ENCODE data around the gene ZGRF1.
"Not testable (repeated sequence)": the region's sequence is repeated elsewhere in the genome, so short reads cannot be mapped to it uniquely, and the experiment has no call there.

Gene ZGRF1

GRCh38 chr4:112636688-112637551 is at the start of gene ZGRF1, which contains the start of gene LARP7:
Gene ZGRF1, minus strand, starts transcription at chr4:112636909. Its CDS starts 3,733 bp downstream, at chr4:112633176.
Gene LARP7, plus strand, starts transcription at chr4:112637143. Its CDS starts 7,527 bp downstream, at chr4:112644670.
- no peaks in the 10 kb centered on the region for H3K9me3 ChIP-seq
- H3K4me3 ChIP-seq = peak within 1 kb of the TSS; percentile 64
- no peaks in the 10 kb centered on the region for H3K27me3 ChIP-seq (ENCODE audit: low read depth)
- H3K4me1 ChIP-seq = peaks cover 10% of the 10 kb centered on the region
- DNase-seq (ENCODE audit: low spot score in 2 of 2) = peak; percentile 98 to 99
- in situ Hi-C loops (cut with MboI; ENCODE audit: low sequenced_read_pairs) = loop anchor here (5.0 to 10.0 kb wide), 2 partner anchors 130 to 298 kb away; no protein-coding TSS in a partner anchor
- peaks cover 4% of the 10 kb centered on the region for H3K36me3 ChIP-seq (replicated peaks)

- H3K4me1 ChIP-seq = peaks cover 4% of the 10 kb centered on the region; the same call in 1 of the 2 replicates
- in situ Hi-C loops (cut with MboI; ENCODE audit: low sequenced_read_pairs) = no loop called here
- no peaks in the 10 kb centered on the region for H3K36me3 ChIP-seq (replicated peaks)
- DNase-seq (ENCODE audit: low spot score in 2 of 2) = no peak
- no peaks in the 10 kb centered on the region for H3K9me3 ChIP-seq
- H3K27me3 ChIP-seq (ENCODE audit: low read depth) = no peaks in the 10 kb centered on the region
- no peak overlapping the region for H3K4me3 ChIP-seq
Measured at GRCh38 chr4:112680996-112681395, 44.3 kb upstream of the ZGRF1 start.

- in situ Hi-C loops (cut with MboI; ENCODE audit: low sequenced_read_pairs) = no loop called here
- Histone ChIP-seq H3K4me1 (peaks cover 4% of the 10 kb centered on the region; the same call in 1 of the 2 replicates), H3K27me3 (ENCODE audit: low read depth) (no peaks in the 10 kb centered on the region), H3K4me3 (no peak overlapping the region), H3K9me3 (no peaks in the 10 kb centered on the region), H3K36me3 (replicated peaks) (no peaks in the 10 kb centered on the region)
- DNase-seq (ENCODE audit: low spot score in 2 of 2) = no peak
Measured at GRCh38 chr4:112677519-112678091, 40.9 kb upstream of the ZGRF1 start.

GRCh38 chr4:112674376-112674775 is 37.7 kb upstream of the ZGRF1 start:
- no peaks in the 10 kb centered on the region for H3K4me1 ChIP-seq
- H3K27me3 ChIP-seq (ENCODE audit: low read depth) = no peaks in the 10 kb centered on the region
- H3K4me3 ChIP-seq = no peak overlapping the region
- H3K9me3 ChIP-seq = no peaks in the 10 kb centered on the region
- in situ Hi-C loops (cut with MboI; ENCODE audit: low sequenced_read_pairs) = no loop called here
- H3K36me3 ChIP-seq (replicated peaks) = no peaks in the 10 kb centered on the region
- DNase-seq (ENCODE audit: low spot score in 2 of 2) = no peak

- Histone ChIP-seq H3K27me3 (ENCODE audit: low read depth) (no peaks in the 10 kb centered on the region), H3K9me3 (no peaks in the 10 kb centered on the region), H3K36me3 (replicated peaks) (no peaks in the 10 kb centered on the region), H3K4me1 (no peaks in the 10 kb centered on the region), H3K4me3 (no peak overlapping the region)
- DNase-seq (ENCODE audit: low spot score in 2 of 2) = no peak
- in situ Hi-C loops (cut with MboI; ENCODE audit: low sequenced_read_pairs) = no loop called here
Measured at GRCh38 chr4:112673686-112674085, 37.0 kb upstream of the ZGRF1 start.

- H3K4me3 ChIP-seq = no peak overlapping the region
- H3K36me3 ChIP-seq (replicated peaks) = no peaks in the 10 kb centered on the region
- H3K9me3 ChIP-seq = no peaks in the 10 kb centered on the region
- no peaks in the 10 kb centered on the region for H3K4me1 ChIP-seq
- in situ Hi-C loops (cut with MboI; ENCODE audit: low sequenced_read_pairs) = no loop called here
- DNase-seq (ENCODE audit: low spot score in 2 of 2) = no peak
- H3K27me3 ChIP-seq (ENCODE audit: low read depth) = no peaks in the 10 kb centered on the region
Measured at GRCh38 chr4:112673076-112673475, 36.4 kb upstream of the ZGRF1 start.

- no peak overlapping the region for H3K4me3 ChIP-seq
- peak in 1 of 2 experiments; percentile 53 for DNase-seq (ENCODE audit: low spot score in 2 of 2)
- in situ Hi-C loops (cut with MboI; ENCODE audit: low sequenced_read_pairs) = no loop called here
- no peaks in the 10 kb centered on the region; the same call in 1 of the 2 replicates for H3K4me1 ChIP-seq
- H3K9me3 ChIP-seq = no peaks in the 10 kb centered on the region
- no peaks in the 10 kb centered on the region for H3K36me3 ChIP-seq (replicated peaks)
- no peaks in the 10 kb centered on the region for H3K27me3 ChIP-seq (ENCODE audit: low read depth)
Measured at GRCh38 chr4:112668131-112668530, 31.4 kb upstream of the ZGRF1 start.

- H3K36me3 ChIP-seq (replicated peaks) = no peaks in the 10 kb centered on the region
- no peak overlapping the region for H3K4me3 ChIP-seq
- H3K4me1 ChIP-seq = peaks cover 5% of the 10 kb centered on the region; the same call in 1 of the 2 replicates
- DNase-seq (ENCODE audit: low spot score in 2 of 2) = no peak
- in situ Hi-C loops (cut with MboI; ENCODE audit: low sequenced_read_pairs) = no loop called here
- no peaks in the 10 kb centered on the region for H3K27me3 ChIP-seq (ENCODE audit: low read depth)
- no peaks in the 10 kb centered on the region for H3K9me3 ChIP-seq
Measured at GRCh38 chr4:112664611-112665010, 27.9 kb upstream of the ZGRF1 start.

- H3K9me3 ChIP-seq; H3K27me3 ChIP-seq (ENCODE audit: low read depth); H3K4me3 ChIP-seq; in situ Hi-C loops (cut with MboI; ENCODE audit: low sequenced_read_pairs); DNase-seq (ENCODE audit: low spot score in 2 of 2): not testable (repeated sequence)
- Histone ChIP-seq H3K36me3 (replicated peaks) (peaks cover 23% of the 10 kb centered on the region), H3K4me1 (peaks cover 18% of the 10 kb centered on the region)
Measured at GRCh38 chr4:112656115-112656514, 19.4 kb upstream of the ZGRF1 start.

GRCh38 chr4:112655270-112655669 is 18.6 kb upstream of the ZGRF1 start:
- Histone ChIP-seq H3K36me3 (replicated peaks) (peaks cover 23% of the 10 kb centered on the region), H3K4me1 (peaks cover 24% of the 10 kb centered on the region), H3K27me3 (ENCODE audit: low read depth) (no peaks in the 10 kb centered on the region), H3K9me3 (no peaks in the 10 kb centered on the region), H3K4me3 (no peak overlapping the region)
- no peak for DNase-seq (ENCODE audit: low spot score in 2 of 2)
- in situ Hi-C loops (cut with MboI; ENCODE audit: low sequenced_read_pairs) = no loop called here

GRCh38 chr4:112652216-112652615 is 15.5 kb upstream of the ZGRF1 start:
- H3K4me1 ChIP-seq = peaks cover 51% of the 10 kb centered on the region
- no peaks in the 10 kb centered on the region for H3K9me3 ChIP-seq
- H3K4me3 ChIP-seq = no peak overlapping the region
- DNase-seq (ENCODE audit: low spot score in 2 of 2) = peak; percentile 40 to 91
- in situ Hi-C loops (cut with MboI; ENCODE audit: low sequenced_read_pairs) = no loop called here
- no peaks in the 10 kb centered on the region for H3K27me3 ChIP-seq (ENCODE audit: low read depth)
- peaks cover 26% of the 10 kb centered on the region for H3K36me3 ChIP-seq (replicated peaks)

GRCh38 chr4:112651641-112652040 is 14.9 kb upstream of the ZGRF1 start:
- Histone ChIP-seq H3K27me3 (ENCODE audit: low read depth) (no peaks in the 10 kb centered on the region), H3K4me1 (peaks cover 51% of the 10 kb centered on the region), H3K4me3 (no peak overlapping the region), H3K36me3 (replicated peaks) (peaks cover 26% of the 10 kb centered on the region), H3K9me3 (no peaks in the 10 kb centered on the region)
- peak in 1 of 2 experiments; percentile 93 for DNase-seq (ENCODE audit: low spot score in 2 of 2)
- in situ Hi-C loops (cut with MboI; ENCODE audit: low sequenced_read_pairs) = no loop called here

GRCh38 chr4:112650332-112650731 is 13.6 kb upstream of the ZGRF1 start:
- H3K9me3 ChIP-seq = no peaks in the 10 kb centered on the region
- peaks cover 25% of the 10 kb centered on the region for H3K36me3 ChIP-seq (replicated peaks)
- DNase-seq (ENCODE audit: low spot score in 2 of 2) = peak in 1 of 2 experiments; percentile 18
- in situ Hi-C loops (cut with MboI; ENCODE audit: low sequenced_read_pairs) = no loop called here
- no peak overlapping the region for H3K4me3 ChIP-seq
- no peaks in the 10 kb centered on the region for H3K27me3 ChIP-seq (ENCODE audit: low read depth)
- H3K4me1 ChIP-seq = peaks cover 51% of the 10 kb centered on the region

GRCh38 chr4:112649055-112649408 is 12.3 kb upstream of the ZGRF1 start:
- in situ Hi-C loops (cut with MboI; ENCODE audit: low sequenced_read_pairs) = no loop called here
- Histone ChIP-seq H3K36me3 (replicated peaks) (peaks cover 27% of the 10 kb centered on the region), H3K4me3 (no peak overlapping the region), H3K27me3 (ENCODE audit: low read depth) (no peaks in the 10 kb centered on the region), H3K4me1 (peaks cover 51% of the 10 kb centered on the region), H3K9me3 (no peaks in the 10 kb centered on the region)
- no peak for DNase-seq (ENCODE audit: low spot score in 2 of 2)

All from HAP-1 (cell line).